ENCODE results near the gene NAB1.
"Not testable (repeated sequence)": the region's sequence is repeated elsewhere in the genome, so short reads cannot be mapped to it uniquely, and the experiment has no call there.

- not testable (repeated sequence) for TF ChIP-seq CTCF (conservative IDR thresholded peaks at IDR 0.05 in 1 of 2, IDR thresholded peaks at IDR 0.05 in 1 of 2; ENCODE audit: extremely low read depth in 1 of 2, insufficient read depth in 1 of 2, low read depth in 1 of 2, low read length in 2 of 2); EZH2 (IDR thresholded peaks at IDR 0.05; ENCODE audit: borderline replicate concordance, low read length)
Observed at GRCh38 chr2:190609397-190609796, 39.5 kb upstream of the NAB1 start.
